SK-N-SH treated with all-trans-retinoic acid at 6 μM for 48 hours (cell line): Measurements from ENCODE around the gene CD2.

Experiments
- ATAC-seq: fragments of 200-7000 bp; cut with Tn5 transposase; 3 replicates; pipeline ENCODE4 v1.9.1; 2020; ENCODE audit warnings: mild to moderate bottlenecking, moderate library complexity
- ARNTL ChIP-seq: fragments of 450-650 bp; formaldehyde crosslinking; IDR thresholded peaks from 2 replicates; pipeline ENCODE4 v1.5.0; 2020; ENCODE audit warnings: low read depth, mild to moderate bottlenecking, moderate library complexity, borderline replicate concordance
- BACH2 ChIP-seq: fragments of 250-450 bp; sonication (Bioruptor Pico); IDR thresholded peaks from 2 replicates; pipeline ENCODE4 v1.9.0; 2021; ENCODE audit warnings: mild to moderate bottlenecking, borderline replicate concordance
- CSDC2 ChIP-seq: fragments of 250-450 bp; sonication (Bioruptor Pico); IDR thresholded peaks from 2 replicates; pipeline ENCODE4 v1.5.0; 2020; ENCODE audit warnings: mild to moderate bottlenecking, moderate library complexity
- ESRRG ChIP-seq: fragments of 250-450 bp; sonication (Bioruptor Pico); IDR thresholded peaks from 2 replicates; pipeline ENCODE4 v1.6.1; 2021; ENCODE audit warnings: mild to moderate bottlenecking
- GLIS3 ChIP-seq: fragments of 250-450 bp; sonication (Bioruptor Pico); IDR thresholded peaks from 2 replicates; pipeline ENCODE4 v1.5.0; 2020; ENCODE audit warnings: mild to moderate bottlenecking, moderate library complexity
- ISL1 ChIP-seq: fragments of 250-450 bp; sonication (Bioruptor Pico); IDR thresholded peaks from 2 replicates; pipeline ENCODE4 v2.1.2; 2022; ENCODE audit warnings: mild to moderate bottlenecking, moderate library complexity
- OSR1 ChIP-seq: fragments of 250-450 bp; sonication (Bioruptor Pico); IDR thresholded peaks from 2 replicates; pipeline ENCODE4 v1.8.0; 2022; ENCODE audit warnings: moderate library complexity, mild to moderate bottlenecking, inconsistent platforms
- PPARA ChIP-seq: fragments of 250-450 bp; sonication (Bioruptor Pico); IDR thresholded peaks from 2 replicates; pipeline ENCODE4 v1.5.0; 2020; ENCODE audit warnings: mild to moderate bottlenecking, borderline replicate concordance
- RARB ChIP-seq: fragments of 250-450 bp; sonication (Bioruptor Pico); IDR thresholded peaks from 2 replicates; pipeline ENCODE4 v1.8.0; 2021; ENCODE audit warnings: mild to moderate bottlenecking, moderate library complexity
- SNAI2 ChIP-seq: fragments of 250-450 bp; sonication (Bioruptor Pico); IDR thresholded peaks from 2 replicates; pipeline ENCODE4 v1.5.0; 2020; ENCODE audit warnings: mild to moderate bottlenecking, moderate library complexity
- TOX ChIP-seq: fragments of 250-450 bp; sonication (Bioruptor Pico); IDR thresholded peaks from 2 replicates; pipeline ENCODE4 v1.8.0; 2021; ENCODE audit warnings: mild to moderate bottlenecking, moderate library complexity, borderline replicate concordance
- ZC3H10 ChIP-seq: fragments of 250-450 bp; sonication (Bioruptor Pico); IDR thresholded peaks from 2 replicates; pipeline ENCODE4 v1.5.1; 2021; ENCODE audit warnings: mild to moderate bottlenecking, moderate library complexity
- ZFP3 ChIP-seq: fragments of 250-450 bp; sonication (Bioruptor Pico); IDR thresholded peaks from 2 replicates; pipeline ENCODE4 v1.5.0; 2020; ENCODE audit warnings: mild to moderate bottlenecking, moderate library complexity
- ZFP30 ChIP-seq: fragments of 450-650 bp; formaldehyde crosslinking; IDR thresholded peaks from 2 replicates; pipeline ENCODE4 v1.5.0; 2022; ENCODE audit warnings: mild to moderate bottlenecking, moderate library complexity
- ZNF565 ChIP-seq: fragments of 450-650 bp; formaldehyde crosslinking; conservative IDR thresholded peaks from 2 replicates; pipeline ENCODE4 v1.5.0; 2020; ENCODE audit warnings: low read depth, mild to moderate bottlenecking, moderate library complexity
- ZNF70 ChIP-seq: fragments of 450-650 bp; formaldehyde crosslinking; IDR thresholded peaks from 2 replicates; pipeline ENCODE4 v1.5.0; 2020; ENCODE audit warnings: mild to moderate bottlenecking, moderate library complexity
- ZNF8 ChIP-seq: fragments of 450-650 bp; formaldehyde crosslinking; IDR thresholded peaks from 2 replicates; pipeline ENCODE4 v1.5.0; 2020; ENCODE audit warnings: mild to moderate bottlenecking, moderate library complexity
- TF ChIP-seq, protein P1 (sequence below): fragments of 250-450 bp; sonication (Bioruptor Pico); IDR thresholded peaks from 2 replicates; pipeline ENCODE4 v1.8.0; 2020; ENCODE audit warnings: mild to moderate bottlenecking, moderate library complexity, borderline replicate concordance
- TF ChIP-seq, protein P2 (sequence below): fragments of 250-450 bp; sonication (Bioruptor Pico); IDR thresholded peaks from 2 replicates; pipeline ENCODE4 v1.5.0; 2020; ENCODE audit warnings: mild to moderate bottlenecking, moderate library complexity
- TF ChIP-seq, protein P3 (sequence below): fragments of 250-450 bp; sonication (Bioruptor Pico); IDR thresholded peaks from 2 replicates; pipeline ENCODE4 v1.8.0; 2021; ENCODE audit warnings: low read depth, mild to moderate bottlenecking, moderate library complexity, borderline replicate concordance
- TF ChIP-seq, protein P4 (sequence below): fragments of 250-450 bp; sonication (Bioruptor Pico); IDR thresholded peaks from 2 replicates; pipeline ENCODE4 v1.5.1; 2021; ENCODE audit warnings: mild to moderate bottlenecking, moderate library complexity

Gene CD2

DNA sequence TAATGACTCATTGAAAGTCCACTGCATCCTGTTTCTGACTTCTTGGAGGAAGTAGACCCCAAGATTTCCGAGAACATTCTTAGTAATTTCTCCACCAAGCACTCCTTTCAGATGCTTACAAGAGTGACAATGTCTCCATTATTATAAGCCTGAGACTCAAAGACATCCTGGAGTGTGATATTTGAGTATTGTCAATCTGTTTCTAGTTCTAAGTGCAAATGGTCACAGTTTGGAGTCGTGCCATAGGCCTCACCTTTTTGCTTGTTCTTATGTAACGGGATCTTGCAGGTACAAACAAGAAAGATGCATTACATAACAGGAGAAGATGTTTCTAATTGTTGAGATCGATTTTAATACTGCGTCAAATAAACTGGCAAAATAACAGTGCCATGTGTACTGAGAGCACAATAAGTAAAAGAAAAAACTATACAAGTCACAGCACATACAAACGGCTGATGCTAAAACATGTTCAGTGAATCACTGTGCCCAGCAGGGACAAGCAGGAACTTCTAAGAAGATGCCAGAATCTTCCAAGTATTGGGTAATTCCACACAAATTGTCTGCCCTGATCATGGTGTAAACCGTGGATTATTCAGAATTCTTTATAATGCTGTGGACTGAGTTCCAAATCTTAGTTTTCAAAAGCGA lies 54.1 kb downstream of the CD2 start (continued):
- TF ChIP-seq, protein P1, sequence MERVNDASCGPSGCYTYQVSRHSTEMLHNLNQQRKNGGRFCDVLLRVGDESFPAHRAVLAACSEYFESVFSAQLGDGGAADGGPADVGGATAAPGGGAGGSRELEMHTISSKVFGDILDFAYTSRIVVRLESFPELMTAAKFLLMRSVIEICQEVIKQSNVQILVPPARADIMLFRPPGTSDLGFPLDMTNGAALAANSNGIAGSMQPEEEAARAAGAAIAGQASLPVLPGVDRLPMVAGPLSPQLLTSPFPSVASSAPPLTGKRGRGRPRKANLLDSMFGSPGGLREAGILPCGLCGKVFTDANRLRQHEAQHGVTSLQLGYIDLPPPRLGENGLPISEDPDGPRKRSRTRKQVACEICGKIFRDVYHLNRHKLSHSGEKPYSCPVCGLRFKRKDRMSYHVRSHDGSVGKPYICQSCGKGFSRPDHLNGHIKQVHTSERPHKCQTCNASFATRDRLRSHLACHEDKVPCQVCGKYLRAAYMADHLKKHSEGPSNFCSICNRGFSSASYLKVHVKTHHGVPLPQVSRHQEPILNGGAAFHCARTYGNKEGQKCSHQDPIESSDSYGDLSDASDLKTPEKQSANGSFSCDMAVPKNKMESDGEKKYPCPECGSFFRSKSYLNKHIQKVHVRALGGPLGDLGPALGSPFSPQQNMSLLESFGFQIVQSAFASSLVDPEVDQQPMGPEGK (CRISPR knock-in tag), result no peak
- TF ChIP-seq, protein P2, sequence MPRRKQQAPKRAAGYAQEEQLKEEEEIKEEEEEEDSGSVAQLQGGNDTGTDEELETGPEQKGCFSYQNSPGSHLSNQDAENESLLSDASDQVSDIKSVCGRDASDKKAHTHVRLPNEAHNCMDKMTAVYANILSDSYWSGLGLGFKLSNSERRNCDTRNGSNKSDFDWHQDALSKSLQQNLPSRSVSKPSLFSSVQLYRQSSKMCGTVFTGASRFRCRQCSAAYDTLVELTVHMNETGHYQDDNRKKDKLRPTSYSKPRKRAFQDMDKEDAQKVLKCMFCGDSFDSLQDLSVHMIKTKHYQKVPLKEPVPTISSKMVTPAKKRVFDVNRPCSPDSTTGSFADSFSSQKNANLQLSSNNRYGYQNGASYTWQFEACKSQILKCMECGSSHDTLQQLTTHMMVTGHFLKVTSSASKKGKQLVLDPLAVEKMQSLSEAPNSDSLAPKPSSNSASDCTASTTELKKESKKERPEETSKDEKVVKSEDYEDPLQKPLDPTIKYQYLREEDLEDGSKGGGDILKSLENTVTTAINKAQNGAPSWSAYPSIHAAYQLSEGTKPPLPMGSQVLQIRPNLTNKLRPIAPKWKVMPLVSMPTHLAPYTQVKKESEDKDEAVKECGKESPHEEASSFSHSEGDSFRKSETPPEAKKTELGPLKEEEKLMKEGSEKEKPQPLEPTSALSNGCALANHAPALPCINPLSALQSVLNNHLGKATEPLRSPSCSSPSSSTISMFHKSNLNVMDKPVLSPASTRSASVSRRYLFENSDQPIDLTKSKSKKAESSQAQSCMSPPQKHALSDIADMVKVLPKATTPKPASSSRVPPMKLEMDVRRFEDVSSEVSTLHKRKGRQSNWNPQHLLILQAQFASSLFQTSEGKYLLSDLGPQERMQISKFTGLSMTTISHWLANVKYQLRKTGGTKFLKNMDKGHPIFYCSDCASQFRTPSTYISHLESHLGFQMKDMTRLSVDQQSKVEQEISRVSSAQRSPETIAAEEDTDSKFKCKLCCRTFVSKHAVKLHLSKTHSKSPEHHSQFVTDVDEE, result no peak
- no peak for TF ChIP-seq ZFP30 (CRISPR knock-in tag)
- TF ChIP-seq, protein P3, sequence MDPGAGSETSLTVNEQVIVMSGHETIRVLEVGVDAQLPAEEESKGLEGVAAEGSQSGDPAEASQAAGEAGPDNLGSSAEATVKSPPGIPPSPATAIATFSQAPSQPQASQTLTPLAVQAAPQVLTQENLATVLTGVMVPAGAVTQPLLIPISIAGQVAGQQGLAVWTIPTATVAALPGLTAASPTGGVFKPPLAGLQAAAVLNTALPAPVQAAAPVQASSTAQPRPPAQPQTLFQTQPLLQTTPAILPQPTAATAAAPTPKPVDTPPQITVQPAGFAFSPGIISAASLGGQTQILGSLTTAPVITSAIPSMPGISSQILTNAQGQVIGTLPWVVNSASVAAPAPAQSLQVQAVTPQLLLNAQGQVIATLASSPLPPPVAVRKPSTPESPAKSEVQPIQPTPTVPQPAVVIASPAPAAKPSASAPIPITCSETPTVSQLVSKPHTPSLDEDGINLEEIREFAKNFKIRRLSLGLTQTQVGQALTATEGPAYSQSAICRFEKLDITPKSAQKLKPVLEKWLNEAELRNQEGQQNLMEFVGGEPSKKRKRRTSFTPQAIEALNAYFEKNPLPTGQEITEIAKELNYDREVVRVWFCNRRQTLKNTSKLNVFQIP, result no peak
- no peak for TF ChIP-seq ZNF70 (CRISPR knock-in tag)
- TF ChIP-seq ZFP3 (CRISPR knock-in tag), result no peak
- no peak for TF ChIP-seq ZNF8 (CRISPR knock-in tag)
- no peak for TF ChIP-seq OSR1 (CRISPR knock-in tag)
- no peak for TF ChIP-seq CSDC2 (CRISPR knock-in tag)

DNA sequence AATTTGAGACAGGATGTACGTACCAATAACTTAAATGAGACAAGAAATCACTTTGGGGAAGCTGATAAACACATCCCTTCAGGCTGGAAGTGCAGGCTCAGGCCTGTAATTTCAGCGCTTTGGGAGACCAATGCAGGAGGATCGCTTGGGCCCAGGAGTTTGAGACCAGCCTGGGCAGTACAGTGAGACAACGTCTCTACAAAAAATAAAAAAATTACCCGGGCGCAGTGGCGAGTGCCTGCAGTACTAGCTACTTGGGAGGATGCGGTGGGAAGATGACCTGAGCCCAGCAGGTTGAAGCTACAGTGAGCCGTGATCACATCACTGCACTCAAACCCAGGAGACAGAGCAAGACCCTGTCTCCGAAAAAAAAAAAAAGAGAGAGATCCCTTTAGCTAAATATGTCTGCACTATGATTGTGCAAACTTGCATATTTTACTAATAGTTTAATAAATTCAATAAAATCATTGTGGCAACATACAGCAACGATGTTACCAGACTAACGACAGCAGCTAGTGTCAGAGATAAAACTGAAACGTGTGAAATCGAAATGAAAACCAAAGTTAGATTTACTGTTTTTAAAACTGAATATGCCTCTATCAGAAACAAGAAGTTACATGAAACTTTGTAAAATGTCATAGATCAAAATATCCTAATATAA lies 54.7 kb downstream of the CD2 start:
- no peak for TF ChIP-seq BACH2 (CRISPR knock-in tag)
- no peak for TF ChIP-seq RARB (CRISPR knock-in tag)
- TF ChIP-seq ZNF8 (CRISPR knock-in tag), result no peak
- no peak for TF ChIP-seq SNAI2 (CRISPR knock-in tag)
- no peak for TF ChIP-seq PPARA (CRISPR knock-in tag)
- no peak for TF ChIP-seq ZNF565 (CRISPR knock-in tag)
- no peak for TF ChIP-seq ZC3H10
- no peak for TF ChIP-seq ZFP3 (CRISPR knock-in tag)
- TF ChIP-seq OSR1 (CRISPR knock-in tag), result no peak
- no peak for TF ChIP-seq GLIS3
- TF ChIP-seq, protein P2, result no peak
- TF ChIP-seq ISL1 (CRISPR knock-in tag), result no peak
- no peak for TF ChIP-seq ZFP30 (CRISPR knock-in tag)
- TF ChIP-seq, protein P4, sequence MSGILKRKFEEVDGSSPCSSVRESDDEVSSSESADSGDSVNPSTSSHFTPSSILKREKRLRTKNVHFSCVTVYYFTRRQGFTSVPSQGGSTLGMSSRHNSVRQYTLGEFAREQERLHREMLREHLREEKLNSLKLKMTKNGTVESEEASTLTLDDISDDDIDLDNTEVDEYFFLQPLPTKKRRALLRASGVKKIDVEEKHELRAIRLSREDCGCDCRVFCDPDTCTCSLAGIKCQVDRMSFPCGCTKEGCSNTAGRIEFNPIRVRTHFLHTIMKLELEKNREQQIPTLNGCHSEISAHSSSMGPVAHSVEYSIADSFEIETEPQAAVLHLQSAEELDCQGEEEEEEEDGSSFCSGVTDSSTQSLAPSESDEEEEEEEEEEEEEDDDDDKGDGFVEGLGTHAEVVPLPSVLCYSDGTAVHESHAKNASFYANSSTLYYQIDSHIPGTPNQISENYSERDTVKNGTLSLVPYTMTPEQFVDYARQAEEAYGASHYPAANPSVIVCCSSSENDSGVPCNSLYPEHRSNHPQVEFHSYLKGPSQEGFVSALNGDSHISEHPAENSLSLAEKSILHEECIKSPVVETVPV (CRISPR knock-in tag), result no peak
- TF ChIP-seq ARNTL (CRISPR knock-in tag), result no peak
- no peak for TF ChIP-seq ZNF70 (CRISPR knock-in tag)
- no peak for TF ChIP-seq TOX (CRISPR knock-in tag)
- no peak for TF ChIP-seq CSDC2 (CRISPR knock-in tag)
- TF ChIP-seq, protein P1 (CRISPR knock-in tag), result no peak
- TF ChIP-seq ESRRG (CRISPR knock-in tag), result no peak
- TF ChIP-seq, all 23 proteins: peak for 0
- no peak for ATAC-seq
